Cardiac muscle cell (in vitro differentiated cells and primary cell): ENCODE data around the gene ACAA1. TPM values are rescaled to one million over a fixed set of nuclear protein-coding genes. Genes with fewer than 3 reads are reported as not detected.

Experiments
- polyA plus RNA-seq: library from polyadenylated mRNA; unstranded; fragments of >200 nt; fragmentation: Nextera tagmentation; extraction: Ambion mirVana; gene quantifications from 2 replicates; pipeline ENCODE4 v1.2.1, GENCODE V29; 2016
- total RNA-seq: library from RNA; depleted of rRNA; stranded (reverse); fragments of >200 nt; gene quantifications from 2 replicates; pipeline ENCODE4 v1.2.3, GENCODE V29; 2016

Gene ACAA1
- total and polyA plus RNA-seq, 2 experiments from 2014 or later, result 62.8 to 104 TPM

Other genes starting within 250 kb of the ACAA1 start
- 2.5 and 3.4 TPM in 2 replicates for gene VILL, start 146.3 kb downstream of the ACAA1 start, total RNA-seq
- 0.75 and 2.1 TPM in 2 replicates for gene VILL, start 146.3 kb downstream of the ACAA1 start, polyA plus RNA-seq
- 28.2 and 29.1 TPM in 2 replicates for gene PLCD1, start 107.5 kb downstream of the ACAA1 start, total RNA-seq
- 21.0 and 26.4 TPM in 2 replicates for gene PLCD1, start 107.5 kb downstream of the ACAA1 start, polyA plus RNA-seq
- gene DLEC1, start 97.9 kb downstream of the ACAA1 start, total RNA-seq, result 0.11 and 0.15 TPM in 2 replicates
- 0.57 TPM in 1 of 2 replicates, not detected in the other for gene DLEC1, start 97.9 kb downstream of the ACAA1 start, polyA plus RNA-seq
- gene MYD88, start 1.5 kb upstream of the ACAA1 start, total RNA-seq, result 2.1 and 2.5 TPM in 2 replicates
- 7.2 and 7.7 TPM in 2 replicates for gene MYD88, start 1.5 kb upstream of the ACAA1 start, polyA plus RNA-seq
- 24.4 and 34.1 TPM in 2 replicates for gene OXSR1, start 28.4 kb upstream of the ACAA1 start, total RNA-seq
- 20.6 and 24.2 TPM in 2 replicates for gene OXSR1, start 28.4 kb upstream of the ACAA1 start, polyA plus RNA-seq
- 0.07 and 0.39 TPM in 2 replicates for gene SLC22A13, start 128.7 kb upstream of the ACAA1 start, total RNA-seq
- 0.14 and 0.37 TPM in 2 replicates for gene SLC22A13, start 128.7 kb upstream of the ACAA1 start, polyA plus RNA-seq
- gene SLC22A14, start 145.2 kb upstream of the ACAA1 start, total RNA-seq, result 0.07 and 0.12 TPM in 2 replicates
- 0.43 TPM in 1 of 2 replicates, not detected in the other for gene SLC22A14, start 145.2 kb upstream of the ACAA1 start, polyA plus RNA-seq
- 0.36 and 1.3 TPM in 2 replicates for gene XYLB, start 209.7 kb upstream of the ACAA1 start, total RNA-seq
- 0.56 and 0.97 TPM in 2 replicates for gene XYLB, start 209.7 kb upstream of the ACAA1 start, polyA plus RNA-seq